H1 (cell line): ENCODE results near the gene ZMAT5.

ENCODE experiments used
- ATF3 ChIP-seq: IDR thresholded peaks from 2 replicates; pipeline ENCODE4 v1.6.1; 2011; ENCODE audit warnings: low read depth, mild to moderate bottlenecking, low read length; ENCODE audit not compliant: insufficient read depth
- BACH1 ChIP-seq: IDR thresholded peaks from 2 replicates; pipeline ENCODE4 v1.6.1; 2012; ENCODE audit warnings: low read length, improper control_type of control experiment
- BRCA1 ChIP-seq: IDR thresholded peaks from 2 replicates; pipeline ENCODE4 v1.6.1; 2012; ENCODE audit warnings: low read depth, low read length, improper control_type of control experiment
- CHD2 ChIP-seq: IDR thresholded peaks from 2 replicates; pipeline ENCODE4 v1.6.1; 2012; ENCODE audit warnings: low read length, improper control_type of control experiment
- EP300 ChIP-seq, 2 experiments: IDR thresholded peaks; 1 replicate in 1 of 2; 2 replicates in 1 of 2; pipeline ENCODE4 v1.6.1; 2011 to 2012; ENCODE audit warnings: low read depth in 2 of 2, low read length in 2 of 2, mild to moderate bottlenecking in 2 of 2, borderline replicate concordance in 1 of 2, inconsistent platforms in 1 of 2, moderate library complexity in 1 of 2
- EZH2 ChIP-seq: fragments of 200-600 bp; sonication (generic); IDR thresholded peaks from 2 replicates; pipeline ENCODE4 v1.7.1; 2012; ENCODE audit warnings: low read depth, mild to moderate bottlenecking, moderate library complexity, low read length, inconsistent platforms; ENCODE audit not compliant: severe bottlenecking
- POLR2A ChIP-seq, 2 experiments: IDR thresholded peaks; 1 replicate in 1 of 2; 2 replicates in 1 of 2; pipeline ENCODE4 v1.6.1; 2011; ENCODE audit warnings: low read depth in 2 of 2, low read length in 2 of 2, mild to moderate bottlenecking in 2 of 2; ENCODE audit errors: control extremely low read depth in 1 of 2
- POLR2AphosphoS5 ChIP-seq: IDR thresholded peaks from 2 replicates; pipeline ENCODE4 v1.6.1; 2011; ENCODE audit warnings: low read depth, low read length
- RBBP5 ChIP-seq: IDR thresholded peaks from 2 replicates; pipeline ENCODE4 v1.7.1; 2012; ENCODE audit warnings: low read depth, mild to moderate bottlenecking, inconsistent platforms, low read length, moderate library complexity, borderline replicate concordance
- SUZ12 ChIP-seq: fragments of 200-600 bp; sonication (generic); IDR thresholded peaks from 2 replicates; pipeline ENCODE4 v1.6.1; 2012; ENCODE audit warnings: mild to moderate bottlenecking, inconsistent platforms, low read length, moderate library complexity, mixed read lengths
- TCF12 ChIP-seq: IDR thresholded peaks from 2 replicates; pipeline ENCODE4 v1.6.1; 2011; ENCODE audit warnings: low read depth, mild to moderate bottlenecking, low read length
- USF2 ChIP-seq: IDR thresholded peaks from 2 replicates; pipeline ENCODE4 v1.6.1; 2011; ENCODE audit warnings: low read length, improper control_type of control experiment
- TF ChIP-seq, protein P1 (sequence below), 3 experiments: IDR thresholded peaks; 1 replicate in 2 of 3; 2 replicates in 1 of 3; pipeline versions ENCODE4 v1.5.1 to v1.6.1; 2011; ENCODE audit warnings: low read length in 3 of 3, mild to moderate bottlenecking in 3 of 3, inconsistent platforms in 2 of 3, low read depth in 1 of 3, moderate library complexity in 1 of 3; ENCODE audit not compliant: insufficient read depth in 1 of 3; ENCODE audit errors: control extremely low read depth in 1 of 3

GRCh38 chr22:29702000-29702930 lies 64.5 kb downstream of the ZMAT5 start:
- TF ChIP-seq POLR2AphosphoS5: no peak
- TF ChIP-seq TCF12: no peak
- no peak for TF ChIP-seq CHD2
- TF ChIP-seq, protein P1, sequence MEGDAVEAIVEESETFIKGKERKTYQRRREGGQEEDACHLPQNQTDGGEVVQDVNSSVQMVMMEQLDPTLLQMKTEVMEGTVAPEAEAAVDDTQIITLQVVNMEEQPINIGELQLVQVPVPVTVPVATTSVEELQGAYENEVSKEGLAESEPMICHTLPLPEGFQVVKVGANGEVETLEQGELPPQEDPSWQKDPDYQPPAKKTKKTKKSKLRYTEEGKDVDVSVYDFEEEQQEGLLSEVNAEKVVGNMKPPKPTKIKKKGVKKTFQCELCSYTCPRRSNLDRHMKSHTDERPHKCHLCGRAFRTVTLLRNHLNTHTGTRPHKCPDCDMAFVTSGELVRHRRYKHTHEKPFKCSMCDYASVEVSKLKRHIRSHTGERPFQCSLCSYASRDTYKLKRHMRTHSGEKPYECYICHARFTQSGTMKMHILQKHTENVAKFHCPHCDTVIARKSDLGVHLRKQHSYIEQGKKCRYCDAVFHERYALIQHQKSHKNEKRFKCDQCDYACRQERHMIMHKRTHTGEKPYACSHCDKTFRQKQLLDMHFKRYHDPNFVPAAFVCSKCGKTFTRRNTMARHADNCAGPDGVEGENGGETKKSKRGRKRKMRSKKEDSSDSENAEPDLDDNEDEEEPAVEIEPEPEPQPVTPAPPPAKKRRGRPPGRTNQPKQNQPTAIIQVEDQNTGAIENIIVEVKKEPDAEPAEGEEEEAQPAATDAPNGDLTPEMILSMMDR (IDR thresholded peaks at IDR 0.05; ENCODE audit: control extremely low read depth in 1 of 3, insufficient read depth in 1 of 3, low read depth in 1 of 3, low read length in 3 of 3): no peak
- no peak for TF ChIP-seq EP300 (IDR thresholded peaks at IDR 0.05; ENCODE audit: borderline replicate concordance in 1 of 2, low read depth in 2 of 2, low read length in 2 of 2)
- TF ChIP-seq EZH2: no peak
- no peak for TF ChIP-seq USF2
- TF ChIP-seq SUZ12: no peak
- TF ChIP-seq ATF3: no peak
- no peak for TF ChIP-seq POLR2A (IDR thresholded peaks at IDR 0.05; ENCODE audit: control extremely low read depth in 1 of 2, low read depth in 2 of 2, low read length in 2 of 2)
- no peak for TF ChIP-seq BRCA1
- TF ChIP-seq BACH1: no peak
- TF ChIP-seq RBBP5: no peak
